GF-D8 (cell line): ENCODE results near the gene CYP2A13.
A peak's percentile ranks its signal among the peaks of the same experiment; 100 is the strongest.
"Not testable (repeated sequence)": the region's sequence is repeated elsewhere in the genome, so short reads cannot be mapped to it uniquely, and the experiment has no call there.

Source experiments
- DNase-seq: peaks from one replicate; lab custom pipeline; 2025; lab: John Stamatoyannopoulos, UW

Gene CYP2A13

DNA sequence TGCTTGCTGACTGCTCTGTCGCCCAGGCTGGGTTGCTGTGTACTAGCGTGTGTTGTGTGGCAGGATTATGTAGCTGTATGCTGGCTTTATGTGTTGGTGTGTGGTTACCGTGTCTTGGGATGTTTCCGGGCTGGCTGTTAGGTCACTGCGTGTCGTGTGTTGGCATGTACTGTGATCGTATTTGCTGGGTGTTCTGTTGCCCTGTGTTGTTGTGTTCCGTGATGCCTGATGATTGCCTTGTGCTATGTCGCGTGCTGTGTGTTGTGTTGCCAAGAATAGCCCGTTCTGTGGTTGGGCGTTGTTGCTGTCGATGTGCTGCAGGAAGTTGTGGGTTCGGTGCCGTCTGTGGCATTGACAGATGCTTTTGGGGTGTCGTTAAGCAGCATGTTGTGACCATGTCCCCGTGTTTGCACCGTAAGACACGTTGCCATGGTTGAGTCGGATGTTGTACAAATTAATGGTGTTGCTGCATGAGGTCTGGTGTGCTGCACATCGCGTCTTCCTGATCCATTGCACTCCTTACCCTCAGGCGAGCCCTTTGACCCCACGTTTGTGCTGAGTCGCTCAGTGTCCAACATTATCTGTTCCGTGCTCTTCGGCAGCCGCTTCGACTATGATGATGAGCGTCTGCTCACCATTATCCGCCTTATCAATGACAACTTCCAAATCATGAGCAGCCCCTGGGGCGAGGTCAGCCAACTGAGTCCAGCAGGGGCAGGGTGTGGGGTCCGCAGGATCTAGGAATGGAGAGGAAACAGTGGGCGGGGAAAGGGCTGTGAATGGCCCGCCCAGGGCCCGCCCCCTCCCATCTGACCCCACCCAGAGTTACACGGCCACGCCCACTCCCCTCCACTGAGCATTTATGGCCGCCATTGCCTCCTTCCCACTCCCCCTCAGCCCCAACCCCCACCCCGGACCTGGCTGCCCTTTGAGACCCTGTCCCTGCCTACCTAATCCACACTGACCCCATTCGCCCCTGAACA lies 33.0 kb downstream of the CYP2A13 start:
- not testable (repeated sequence) for DNase-seq

DNA sequence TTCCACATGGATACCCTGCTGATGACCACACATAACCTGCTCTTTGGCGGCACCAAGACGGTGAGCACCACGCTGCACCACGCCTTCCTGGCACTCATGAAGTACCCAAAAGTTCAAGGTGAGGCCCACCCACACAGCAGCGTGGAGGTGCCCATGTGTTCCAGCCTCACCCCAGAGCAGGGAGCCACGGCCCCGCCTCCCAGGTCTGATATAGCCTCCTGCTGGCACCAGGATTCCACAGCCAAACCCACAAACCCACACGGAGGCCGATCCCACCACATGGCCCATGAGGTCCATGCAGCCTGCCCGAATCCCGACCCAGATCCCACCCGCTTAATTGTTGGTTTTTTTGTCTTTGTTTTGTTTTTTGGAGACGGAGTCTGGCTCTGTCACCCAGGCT lies 34.6 kb downstream of the CYP2A13 start:
- not testable (repeated sequence) for DNase-seq

DNA sequence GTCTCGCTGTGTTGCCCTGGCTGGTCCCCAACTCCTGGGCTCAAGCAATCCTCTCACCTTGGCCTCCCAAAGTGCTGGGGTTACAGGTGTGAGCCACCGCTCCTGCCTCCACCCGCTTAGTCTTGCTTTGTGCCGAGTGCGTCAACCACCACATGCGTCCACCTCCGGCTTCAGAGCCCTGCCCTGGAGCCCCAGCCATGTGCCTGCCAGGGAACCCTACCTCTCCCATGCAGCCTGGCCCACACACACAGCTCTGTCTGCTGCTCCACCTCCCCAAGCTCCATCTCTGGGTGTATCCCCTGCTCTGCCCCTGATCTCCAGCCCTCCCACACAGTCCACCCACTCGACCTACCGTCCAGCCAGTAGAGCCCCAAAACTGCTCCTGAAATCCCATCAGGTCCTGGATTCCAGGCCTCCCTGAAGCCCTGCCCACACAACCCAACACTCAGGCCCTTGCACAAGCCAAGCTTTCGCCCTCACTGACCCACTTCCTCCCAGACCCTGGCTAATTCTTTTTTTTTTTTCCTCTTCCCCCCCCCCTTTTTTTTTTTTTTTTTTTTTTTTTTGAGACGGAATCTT lies 35.6 kb downstream of the CYP2A13 start:
- DNase-seq: no peak

DNA sequence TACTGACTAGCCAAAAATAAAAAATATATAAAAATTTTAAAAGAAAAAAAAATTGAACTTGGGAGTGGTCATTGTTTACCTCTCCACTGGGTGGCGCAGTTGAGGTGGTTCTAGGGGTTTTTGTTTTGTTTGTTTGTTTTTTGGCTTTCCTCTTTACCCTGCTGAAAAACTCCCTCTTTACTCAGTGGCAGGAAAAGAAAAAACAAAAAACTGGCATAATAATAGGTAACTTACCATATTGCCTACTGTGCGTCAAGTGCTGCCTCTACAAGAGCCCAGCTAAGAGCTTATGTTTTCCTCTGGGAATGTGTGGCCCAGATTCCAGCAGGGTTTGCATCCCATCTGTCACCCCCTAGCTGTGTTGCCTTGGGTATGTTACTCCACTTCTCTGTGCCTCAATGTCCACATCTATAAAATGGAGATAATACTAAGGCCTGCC lies 38.5 kb downstream of the CYP2A13 start:
- DNase-seq: not testable (repeated sequence)

DNA sequence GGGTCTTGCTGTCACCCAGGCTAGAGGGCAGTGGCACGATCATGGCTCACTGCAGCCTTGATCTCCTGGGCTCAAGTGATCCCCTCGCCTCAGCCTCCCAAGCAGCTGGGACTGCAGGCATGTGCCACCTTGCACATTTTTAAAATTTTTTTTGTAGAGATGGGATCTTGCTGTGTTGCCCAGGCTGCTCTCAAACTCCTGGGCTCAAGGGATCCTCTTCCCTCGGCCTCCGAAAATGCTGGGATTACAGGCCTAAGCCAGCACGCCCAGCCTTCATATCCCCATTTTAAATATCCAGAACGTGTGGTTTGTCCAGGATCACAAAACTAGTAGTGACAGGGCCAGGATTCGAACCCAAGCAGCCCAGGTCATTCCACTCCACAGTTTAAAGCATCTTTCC lies 39.1 kb downstream of the CYP2A13 start:
- DNase-seq: not testable (repeated sequence)

DNA sequence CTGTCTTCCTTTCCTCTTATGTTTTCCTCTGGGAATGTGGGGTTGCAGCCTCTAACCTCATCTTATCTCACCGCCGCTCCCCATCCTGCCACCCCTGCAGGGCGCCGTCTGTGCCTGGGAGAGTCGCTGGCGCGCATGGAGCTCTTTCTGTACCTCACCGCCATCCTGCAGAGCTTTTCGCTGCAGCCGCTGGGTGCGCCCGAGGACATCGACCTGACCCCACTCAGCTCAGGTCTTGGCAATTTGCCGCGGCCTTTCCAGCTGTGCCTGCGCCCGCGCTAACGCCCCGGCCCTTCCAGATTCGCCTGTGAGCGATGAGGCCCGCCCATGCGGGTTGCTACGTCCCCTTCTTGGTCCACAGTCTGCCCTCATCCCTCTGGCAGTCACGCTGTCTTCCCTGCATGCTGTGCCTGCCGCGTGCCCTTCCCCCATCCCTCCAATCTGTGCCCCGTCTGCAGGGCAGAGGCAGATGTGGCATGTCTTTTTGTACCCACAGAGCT lies 39.6 kb downstream of the CYP2A13 start:
- not testable (repeated sequence) for DNase-seq

DNA sequence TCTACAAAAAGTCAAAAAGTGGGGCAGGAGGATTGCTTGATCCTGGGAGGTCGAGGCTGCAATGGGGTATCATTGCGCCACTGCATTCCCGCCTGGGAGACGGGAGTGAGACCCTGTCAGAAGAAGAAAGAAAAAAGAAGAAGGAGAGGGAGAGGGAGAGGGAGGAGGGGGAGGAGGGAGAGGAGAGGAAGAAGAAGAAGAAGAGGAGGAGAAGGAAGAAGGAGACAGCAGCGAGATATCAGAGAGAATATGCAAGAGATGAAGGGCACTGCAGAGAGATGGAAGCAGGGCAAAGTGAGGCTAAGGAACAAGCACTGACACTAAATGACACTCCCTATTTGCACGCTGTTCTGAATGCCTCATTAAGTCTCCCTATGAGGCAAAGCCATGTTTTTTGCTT lies 40.4 kb downstream of the CYP2A13 start:
- DNase-seq: no peak

DNA sequence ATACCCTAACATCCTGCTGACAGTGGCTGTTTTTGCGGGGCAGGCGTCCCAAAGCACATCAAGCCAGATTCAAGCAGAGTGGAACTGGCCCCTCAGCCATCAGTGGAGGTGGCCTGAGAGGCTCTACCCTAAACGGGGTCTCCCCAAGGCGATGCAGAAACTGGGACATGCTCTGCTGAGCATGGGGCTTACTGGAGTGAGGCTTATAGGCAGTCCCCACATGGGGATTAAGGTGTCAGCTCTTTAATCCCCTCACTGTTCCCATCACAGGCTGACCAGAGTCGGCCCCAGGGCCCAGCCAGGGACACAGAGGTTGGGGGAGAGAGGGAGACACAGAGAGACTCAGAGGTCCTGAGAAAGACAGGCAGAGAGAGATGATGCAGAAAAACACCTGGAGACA lies 42.9 kb downstream of the CYP2A13 start:
- DNase-seq: no peak

DNA sequence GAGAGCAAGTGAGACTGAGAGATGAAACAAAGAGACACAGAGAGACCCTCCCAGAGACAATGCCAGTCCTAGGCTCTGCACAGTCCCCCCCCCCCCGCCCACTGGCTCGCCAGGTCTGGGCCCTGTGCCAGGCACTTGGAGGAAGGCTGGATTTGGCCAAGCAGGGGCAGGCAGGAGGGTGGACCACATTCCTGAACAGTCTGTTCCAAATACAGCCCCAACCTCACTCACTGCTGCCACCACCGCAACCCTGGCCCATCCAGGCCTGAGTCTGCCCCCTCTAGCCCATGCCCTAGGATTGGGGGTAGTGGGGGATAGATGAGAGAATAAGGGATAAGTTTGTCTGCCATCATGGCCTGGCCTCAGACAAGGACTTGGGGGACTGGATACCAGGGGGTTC lies 45.0 kb downstream of the CYP2A13 start:
- no peak for DNase-seq

DNA sequence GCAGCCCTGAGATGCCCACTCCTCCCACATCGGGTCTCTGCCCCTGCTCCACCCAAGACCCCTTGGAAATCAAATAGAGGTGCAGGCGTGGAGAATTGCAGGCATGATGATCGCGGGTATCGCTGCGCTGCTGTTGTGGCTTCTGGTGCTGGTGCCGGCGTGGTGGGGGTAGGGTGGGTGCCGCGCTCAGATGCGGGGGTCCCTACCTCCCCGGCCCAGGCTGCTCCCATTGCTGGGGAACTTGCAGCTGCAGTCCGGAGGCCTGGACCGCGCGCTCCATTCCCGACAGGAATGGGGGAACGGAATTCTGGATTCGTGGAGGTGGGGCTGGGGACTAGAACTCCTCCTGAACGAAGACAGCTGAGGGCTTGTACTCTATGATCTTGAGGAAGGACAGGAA lies 46.4 kb downstream of the CYP2A13 start:
- no peak for DNase-seq

DNA sequence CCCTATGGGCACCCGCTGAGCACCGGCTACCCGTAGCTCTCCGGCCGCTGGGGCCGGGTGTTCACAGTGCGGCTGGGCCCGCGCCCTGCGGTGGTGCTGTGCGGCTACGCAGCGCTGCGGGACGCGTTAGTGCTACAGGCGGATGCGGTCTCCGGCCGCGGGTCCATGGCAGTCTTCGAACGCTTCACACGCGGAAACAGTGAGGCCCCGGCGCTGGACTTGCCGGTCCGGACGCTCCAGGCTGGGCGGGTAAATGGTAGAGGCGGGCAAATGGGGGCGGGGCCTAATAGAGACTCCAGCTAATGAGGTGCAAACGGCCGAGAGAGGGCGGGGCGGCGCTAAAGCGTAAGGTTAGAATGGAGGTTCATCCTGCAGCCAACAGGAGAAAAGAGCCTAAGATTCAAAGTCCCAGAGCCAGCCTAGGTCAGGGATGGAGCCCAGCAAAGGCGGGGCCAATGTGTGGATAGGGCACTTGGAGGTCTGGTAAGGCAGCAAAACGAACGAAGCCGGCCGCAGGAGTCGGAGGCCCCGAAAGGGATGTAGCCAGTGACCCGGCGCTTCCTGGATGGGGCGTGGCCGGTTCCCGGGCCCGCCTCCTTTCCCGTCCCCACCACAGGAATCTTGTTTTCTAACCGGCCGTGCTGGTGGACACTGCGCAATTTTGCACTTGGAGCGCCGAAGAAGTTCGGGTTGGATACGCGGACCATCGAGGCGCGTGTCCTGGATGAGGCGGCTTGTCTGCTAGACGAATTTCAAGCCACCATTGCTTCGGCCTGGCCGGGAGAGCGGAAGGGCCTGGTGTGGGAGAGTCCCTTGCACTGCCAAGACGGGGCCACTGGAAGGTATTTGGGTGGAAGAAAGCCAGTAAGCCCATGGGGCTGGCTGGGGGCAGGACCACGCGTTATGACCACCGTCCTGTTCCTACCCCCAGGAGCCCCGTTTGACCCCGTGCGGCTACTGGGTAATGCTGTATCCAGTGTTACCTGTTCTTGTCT lies 47.4 kb downstream of the CYP2A13 start:
- not testable (repeated sequence) for DNase-seq

DNA sequence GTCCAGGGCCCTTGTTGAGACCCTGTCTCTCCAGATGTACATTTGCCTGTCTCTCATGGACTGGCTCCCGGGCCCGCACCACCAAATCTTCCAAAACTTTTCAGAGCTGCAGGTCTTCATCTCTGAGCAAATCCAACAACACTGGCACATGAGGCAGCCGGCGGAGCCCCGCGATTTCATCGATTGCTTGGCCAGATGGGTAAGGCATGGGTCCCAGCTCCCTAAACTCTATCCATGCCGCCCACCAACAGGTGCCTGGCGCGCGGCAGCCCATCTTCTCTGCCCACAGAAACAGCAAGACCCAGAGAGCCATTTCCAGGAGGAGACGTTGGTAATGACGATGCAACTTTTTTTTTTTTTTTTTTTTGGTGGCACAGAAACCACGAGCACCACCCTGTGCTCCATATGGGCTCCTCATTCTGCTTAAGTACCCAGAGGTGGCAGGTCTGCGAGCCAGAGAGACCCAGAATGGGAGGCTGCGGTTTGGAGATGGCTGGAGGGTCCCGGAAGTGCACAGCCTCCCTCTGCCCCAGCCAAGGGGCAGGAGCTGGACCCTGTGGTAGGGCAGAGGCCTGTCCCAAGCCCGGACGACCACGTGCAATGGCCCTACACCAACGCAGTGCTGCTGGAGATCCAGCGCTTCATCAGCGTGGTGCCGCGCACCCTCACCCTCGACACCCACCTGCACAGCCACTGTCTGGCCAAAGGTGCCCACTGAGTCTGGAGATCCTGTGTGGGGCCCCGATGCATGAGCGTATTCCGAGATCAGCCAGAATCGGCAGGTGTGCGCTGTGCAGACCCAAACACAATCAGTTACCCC lies 48.6 kb downstream of the CYP2A13 start:
- no peak for DNase-seq

DNA sequence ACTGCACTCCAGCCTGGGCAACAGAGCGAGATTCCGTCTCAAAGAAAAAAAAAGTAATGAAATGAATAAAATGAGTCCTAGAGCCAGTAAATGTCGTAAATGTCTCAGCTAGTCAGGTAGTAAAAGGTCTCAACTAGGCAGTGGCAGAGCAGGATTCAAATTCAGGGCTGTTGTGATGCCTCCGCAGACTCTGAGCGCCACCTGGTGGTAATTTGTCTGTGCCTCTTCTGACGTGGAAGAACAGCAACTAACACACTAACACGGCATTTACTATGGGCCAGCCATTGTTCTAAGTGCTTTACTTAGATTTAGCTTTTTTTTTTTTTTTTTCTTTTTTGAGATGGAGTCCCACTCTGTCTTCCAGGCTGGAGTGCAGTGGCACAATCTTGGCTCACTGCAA lies 56.2 kb downstream of the CYP2A13 start:
- DNase-seq: peak; percentile 24
